ENCODE measurements around the gene NRXN3. TPM values are rescaled to one million over a fixed set of nuclear protein-coding genes. Genes with fewer than 3 reads are reported as not detected.

The NRXN3 gene
- total and polyA plus RNA-seq, 2 experiments from 2014 or later: 1.0 to 1.8 TPM

DNA sequence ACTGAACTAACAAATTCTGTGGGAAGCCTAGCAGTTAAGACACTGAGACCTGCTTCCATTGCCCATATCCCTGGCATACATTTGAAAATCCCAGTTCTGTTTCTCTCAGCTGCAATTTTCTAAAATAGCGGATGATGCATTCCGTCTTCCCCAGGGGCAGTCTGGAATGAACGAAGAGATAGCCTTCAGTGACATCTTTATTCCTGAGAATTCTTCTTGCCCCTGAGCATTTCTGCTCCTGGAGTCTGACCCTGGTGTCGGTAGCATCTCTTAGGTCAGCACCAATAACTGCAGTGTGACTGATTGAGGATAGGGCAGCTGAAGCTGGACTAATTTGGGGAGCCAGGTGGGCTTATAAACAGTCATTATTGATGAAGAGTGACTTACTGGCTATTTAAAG is 1488.6 kb downstream of the NRXN3 start (continued):
- TF ChIP-seq, protein P1, sequence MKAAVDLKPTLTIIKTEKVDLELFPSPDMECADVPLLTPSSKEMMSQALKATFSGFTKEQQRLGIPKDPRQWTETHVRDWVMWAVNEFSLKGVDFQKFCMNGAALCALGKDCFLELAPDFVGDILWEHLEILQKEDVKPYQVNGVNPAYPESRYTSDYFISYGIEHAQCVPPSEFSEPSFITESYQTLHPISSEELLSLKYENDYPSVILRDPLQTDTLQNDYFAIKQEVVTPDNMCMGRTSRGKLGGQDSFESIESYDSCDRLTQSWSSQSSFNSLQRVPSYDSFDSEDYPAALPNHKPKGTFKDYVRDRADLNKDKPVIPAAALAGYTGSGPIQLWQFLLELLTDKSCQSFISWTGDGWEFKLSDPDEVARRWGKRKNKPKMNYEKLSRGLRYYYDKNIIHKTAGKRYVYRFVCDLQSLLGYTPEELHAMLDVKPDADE (IDR thresholded peaks at IDR 0.05): no peak
- TF ChIP-seq STAT1 (IDR thresholded peaks at IDR 0.05; ENCODE audit: unreplicated experiment) (no peak), CREB1 (CRISPR knock-in tag; IDR thresholded peaks at IDR 0.05; ENCODE audit: low read depth) (no peak), ZNF114 (CRISPR knock-in tag; IDR thresholded peaks at IDR 0.05) (no peak), EZH2 (IDR thresholded peaks at IDR 0.05; ENCODE audit: low read depth, unreplicated experiment) (no peak), EZH2phosphoT487 (IDR thresholded peaks at IDR 0.05; ENCODE audit: unreplicated experiment) (no peak), ZNF331 (CRISPR knock-in tag; IDR thresholded peaks at IDR 0.05; ENCODE audit: low read depth) (no peak)
- TF ChIP-seq, protein P2, sequence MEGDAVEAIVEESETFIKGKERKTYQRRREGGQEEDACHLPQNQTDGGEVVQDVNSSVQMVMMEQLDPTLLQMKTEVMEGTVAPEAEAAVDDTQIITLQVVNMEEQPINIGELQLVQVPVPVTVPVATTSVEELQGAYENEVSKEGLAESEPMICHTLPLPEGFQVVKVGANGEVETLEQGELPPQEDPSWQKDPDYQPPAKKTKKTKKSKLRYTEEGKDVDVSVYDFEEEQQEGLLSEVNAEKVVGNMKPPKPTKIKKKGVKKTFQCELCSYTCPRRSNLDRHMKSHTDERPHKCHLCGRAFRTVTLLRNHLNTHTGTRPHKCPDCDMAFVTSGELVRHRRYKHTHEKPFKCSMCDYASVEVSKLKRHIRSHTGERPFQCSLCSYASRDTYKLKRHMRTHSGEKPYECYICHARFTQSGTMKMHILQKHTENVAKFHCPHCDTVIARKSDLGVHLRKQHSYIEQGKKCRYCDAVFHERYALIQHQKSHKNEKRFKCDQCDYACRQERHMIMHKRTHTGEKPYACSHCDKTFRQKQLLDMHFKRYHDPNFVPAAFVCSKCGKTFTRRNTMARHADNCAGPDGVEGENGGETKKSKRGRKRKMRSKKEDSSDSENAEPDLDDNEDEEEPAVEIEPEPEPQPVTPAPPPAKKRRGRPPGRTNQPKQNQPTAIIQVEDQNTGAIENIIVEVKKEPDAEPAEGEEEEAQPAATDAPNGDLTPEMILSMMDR (conservative IDR thresholded peaks at IDR 0.05; ENCODE audit: low read depth in 2 of 2): no peak

DNA sequence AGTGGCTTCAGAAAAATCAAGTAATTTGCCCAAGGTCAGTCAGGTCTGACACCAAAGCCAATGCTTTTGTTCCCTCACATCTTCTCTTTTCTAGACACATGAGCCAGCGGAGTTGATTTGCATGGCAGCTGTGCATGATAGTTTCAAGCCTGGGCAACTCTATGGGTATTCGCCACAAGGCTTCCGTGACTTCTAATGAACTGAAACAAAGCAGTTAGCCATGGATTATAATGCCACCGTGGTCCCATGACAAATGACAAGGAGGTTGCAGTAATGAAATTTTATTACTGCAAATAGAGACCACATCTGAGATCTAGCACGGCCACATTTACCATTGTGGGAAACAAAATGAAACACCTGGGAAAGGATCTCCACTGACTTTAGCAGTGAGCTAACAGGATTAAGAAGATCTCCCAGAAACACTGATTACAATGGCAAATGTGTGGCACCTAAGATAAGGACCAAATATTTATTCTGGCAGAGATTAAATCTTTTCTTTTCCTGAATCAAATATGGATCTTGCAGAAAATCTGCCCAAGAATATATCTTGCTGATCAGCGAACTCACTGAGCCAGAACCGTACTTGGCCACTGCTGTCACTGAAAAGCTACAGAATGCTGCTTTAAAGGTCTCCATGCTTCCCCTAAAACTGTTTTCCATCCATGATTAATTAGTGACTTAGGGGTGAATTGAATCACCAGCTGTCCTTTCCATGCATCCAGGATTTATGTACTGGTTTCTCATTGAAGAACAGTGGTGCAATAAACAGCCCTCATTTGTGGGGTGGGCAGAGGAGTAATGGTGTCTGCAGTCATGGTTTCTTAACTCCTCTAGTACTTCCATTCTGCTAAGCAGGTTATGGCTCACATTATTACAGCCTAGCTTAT is 1490.1 kb downstream of the NRXN3 start:
- H3K4me3 ChIP-seq: no peak overlapping the region
- no peak overlapping the region for H3K27ac ChIP-seq (ENCODE audit: low read depth)
- H4K20me1 ChIP-seq (replicated peaks; ENCODE audit: insufficient read depth): no peaks in the 10 kb centered on the region
- Mint-ChIP-seq H3K36me3 (ENCODE audit: low read depth) (no peaks in the 10 kb centered on the region), H3K27me3 (ENCODE audit: insufficient read depth, low read depth, poor library complexity) (no peaks in the 10 kb centered on the region), H3K9me3 (no peaks in the 10 kb centered on the region), H3K4me1 (0 out of 3 replicates have a peak, but pooled peaks cover 3% of the 10 kb centered on the region), H3K4me3 (no peak overlapping the region), H3K27ac (no peak overlapping the region)
- H3K27me3 ChIP-seq (ENCODE audit: insufficient read depth): no peaks in the 10 kb centered on the region
- ATAC-seq (no peak), DNase-seq (ENCODE audit: low spot score) (no peak)
- H3K79me2 ChIP-seq (replicated peaks; ENCODE audit: insufficient read depth): no peaks in the 10 kb centered on the region
- H3K36me3 ChIP-seq (ENCODE audit: insufficient read depth): no peaks in the 10 kb centered on the region
- H3K4me1 ChIP-seq (ENCODE audit: insufficient read depth): no peaks in the 10 kb centered on the region
- no peak overlapping the region for H2AFZ ChIP-seq
- no peak overlapping the region for H3K4me2 ChIP-seq
- no peaks in the 10 kb centered on the region for H3F3A ChIP-seq (replicated peaks; ENCODE audit: low read depth)
- TF ChIP-seq, protein P1 (IDR thresholded peaks at IDR 0.05): no peak
- TF ChIP-seq ZNF114 (CRISPR knock-in tag; IDR thresholded peaks at IDR 0.05) (no peak), NANOG (IDR thresholded peaks at IDR 0.05; ENCODE audit: borderline replicate concordance) (no peak), STAT1 (IDR thresholded peaks at IDR 0.05; ENCODE audit: unreplicated experiment) (no peak), EZH2phosphoT487 (IDR thresholded peaks at IDR 0.05; ENCODE audit: unreplicated experiment) (no peak)
- H3K9me2 ChIP-seq (ENCODE audit: insufficient read depth): no peaks in the 10 kb centered on the region

Data from GM23338 (cell line).